HG02870 (cell line): ENCODE results near the gene PABPN1.

Source experiments
- ATAC-seq: cut with Tn5 transposase; IDR thresholded peaks from one replicate; pipeline ENCODE4 v1.9.1; 2021; ENCODE audit warnings: mild to moderate bottlenecking, moderate library complexity; ENCODE audit not compliant: unreplicated experiment

PABPN1 gene

GRCh38 chr14:23356662-23357061, 35.4 kb downstream of the PABPN1 start:
- ATAC-seq, result no peak

GRCh38 chr14:23357261-23357660, 36.0 kb downstream of the PABPN1 start:
- no peak for ATAC-seq

- ATAC-seq, result no peak
Observed at GRCh38 chr14:23358042-23358441, 36.8 kb downstream of the PABPN1 start.

- no peak for ATAC-seq
Observed at GRCh38 chr14:23358553-23359166, 37.4 kb downstream of the PABPN1 start.

GRCh38 chr14:23359167-23359626, 37.9 kb downstream of the PABPN1 start:
- ATAC-seq, result no peak

GRCh38 chr14:23359722-23360447, 38.6 kb downstream of the PABPN1 start:
- no peak for ATAC-seq

GRCh38 chr14:23360496-23360895, 39.2 kb downstream of the PABPN1 start:
- no peak for ATAC-seq

- ATAC-seq, result peak; percentile 85
Observed at GRCh38 chr14:23361320-23361719, 40.1 kb downstream of the PABPN1 start.

- ATAC-seq, result no peak
Observed at GRCh38 chr14:23361763-23362162, 40.5 kb downstream of the PABPN1 start.

- no peak for ATAC-seq
Observed at GRCh38 chr14:23362200-23362599, 40.9 kb downstream of the PABPN1 start.

DNA sequence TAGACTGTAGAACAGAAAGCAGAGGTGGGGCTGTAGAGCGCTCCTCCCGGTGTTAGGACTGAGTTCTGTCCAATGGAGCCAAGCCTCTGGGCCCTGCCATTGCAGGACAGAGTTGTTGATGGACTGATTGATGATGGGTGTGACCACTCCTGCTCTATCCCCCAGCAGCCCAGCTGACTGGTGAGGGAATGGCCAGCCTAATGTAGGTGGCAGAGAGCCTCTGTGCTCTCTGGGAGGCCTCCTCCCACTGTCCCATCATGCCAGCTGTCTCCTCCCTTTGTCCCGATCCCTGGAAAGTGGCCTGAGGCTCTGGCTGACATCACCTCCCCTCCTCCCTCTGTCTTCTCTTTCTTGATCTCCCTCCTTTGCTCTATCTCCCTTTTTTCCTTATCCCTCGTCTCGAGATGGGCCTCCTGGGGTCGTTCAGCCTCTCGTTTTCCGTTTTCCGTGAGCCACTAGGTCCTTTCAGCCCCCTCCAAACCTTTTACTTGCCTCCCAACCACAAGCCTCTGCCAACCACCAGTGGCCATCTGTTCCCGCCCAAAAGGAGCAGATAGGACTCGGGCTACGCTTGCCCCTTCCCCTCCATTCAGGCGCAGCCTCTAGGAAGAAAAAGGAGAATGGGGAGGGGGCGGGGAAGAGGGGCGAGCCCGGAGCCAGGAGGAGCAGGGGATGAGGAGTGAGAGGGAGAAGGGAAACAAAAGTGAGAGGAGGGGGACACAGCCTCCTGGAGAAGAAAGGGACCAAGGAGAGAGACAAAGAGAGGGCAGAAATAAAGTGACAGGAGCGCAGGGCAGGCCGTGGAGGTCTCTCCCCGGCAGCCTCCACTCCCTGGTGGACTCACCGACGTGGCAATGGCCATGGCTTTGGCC, 43.1 kb downstream of the PABPN1 start:
- ATAC-seq, result no peak

DNA sequence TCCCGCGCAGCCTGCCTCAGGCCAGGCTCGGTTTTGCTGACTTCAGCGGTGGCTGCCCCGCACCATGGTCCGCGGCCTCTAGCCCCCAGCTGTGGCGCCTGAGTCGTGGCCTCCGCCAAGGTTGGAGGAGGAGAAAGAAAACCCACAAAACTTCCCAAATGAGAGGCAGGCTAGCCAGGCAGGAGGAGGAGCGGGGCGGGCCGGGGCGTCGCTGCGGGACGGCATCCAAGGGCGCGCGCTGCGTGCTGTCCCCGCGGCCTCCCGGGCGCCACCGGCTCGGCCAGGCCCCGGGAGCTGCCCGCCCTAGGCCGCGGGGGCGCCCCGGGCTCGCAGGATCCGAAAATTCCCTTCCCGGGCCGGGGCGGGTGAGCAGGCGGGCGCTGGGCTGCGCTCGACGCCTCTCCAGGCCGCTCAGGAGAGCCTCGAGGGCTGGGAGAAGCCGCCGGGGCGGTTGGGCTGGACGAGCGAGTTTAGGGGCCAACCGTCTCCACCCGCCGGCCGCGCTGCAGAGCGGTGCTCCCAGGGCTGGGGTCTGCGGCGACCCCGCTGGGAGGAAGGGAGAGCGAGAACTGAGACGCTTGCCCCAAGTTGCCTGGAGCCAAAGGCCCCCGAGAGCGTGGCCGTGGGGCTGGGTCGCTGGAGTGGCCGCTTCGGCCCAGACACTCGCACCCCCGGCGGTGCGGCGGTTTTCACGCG, 43.9 kb downstream of the PABPN1 start, which contains the start of gene EFS:
Gene EFS (minus strand): TSS at position 137 of the 696 bp plus-strand sequence. CDS start 147 bp downstream, outside the sequence.
- ATAC-seq, result no peak

DNA sequence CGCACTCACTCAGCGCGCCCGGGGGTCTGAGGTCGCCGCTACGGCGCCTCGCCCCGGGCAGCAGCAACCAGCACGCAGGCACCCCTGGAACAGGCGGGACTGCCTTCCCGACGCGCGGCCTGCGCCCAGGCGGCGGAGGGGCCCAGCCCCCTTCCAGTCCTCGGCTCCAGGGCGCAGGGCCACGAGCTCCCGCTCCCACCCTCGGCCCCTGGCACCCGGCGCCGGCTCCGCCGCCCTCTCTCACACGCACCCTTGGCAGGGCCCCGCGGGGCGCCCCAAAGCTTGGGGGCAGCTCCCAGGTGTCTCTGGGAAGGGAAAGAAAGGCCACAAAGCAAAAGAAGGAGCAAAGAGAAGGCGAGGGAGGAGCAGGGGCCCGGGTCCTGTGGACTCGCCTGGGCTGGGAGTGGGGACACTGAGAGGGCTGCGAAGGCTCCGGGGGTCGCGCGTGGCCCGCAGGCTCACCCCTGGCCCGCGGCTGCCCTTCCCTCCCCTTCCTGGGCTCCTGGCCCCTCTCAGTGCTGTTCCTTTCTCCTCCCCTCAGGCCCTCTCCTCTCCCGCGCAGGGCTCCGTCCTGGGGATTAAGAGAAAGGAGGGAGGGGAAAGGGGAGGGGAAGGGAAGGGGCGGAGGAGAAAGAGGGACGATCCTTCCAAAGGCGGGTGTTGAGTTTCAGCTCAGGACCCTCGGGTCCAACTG, 44.6 kb downstream of the PABPN1 start:
- no peak for ATAC-seq

DNA sequence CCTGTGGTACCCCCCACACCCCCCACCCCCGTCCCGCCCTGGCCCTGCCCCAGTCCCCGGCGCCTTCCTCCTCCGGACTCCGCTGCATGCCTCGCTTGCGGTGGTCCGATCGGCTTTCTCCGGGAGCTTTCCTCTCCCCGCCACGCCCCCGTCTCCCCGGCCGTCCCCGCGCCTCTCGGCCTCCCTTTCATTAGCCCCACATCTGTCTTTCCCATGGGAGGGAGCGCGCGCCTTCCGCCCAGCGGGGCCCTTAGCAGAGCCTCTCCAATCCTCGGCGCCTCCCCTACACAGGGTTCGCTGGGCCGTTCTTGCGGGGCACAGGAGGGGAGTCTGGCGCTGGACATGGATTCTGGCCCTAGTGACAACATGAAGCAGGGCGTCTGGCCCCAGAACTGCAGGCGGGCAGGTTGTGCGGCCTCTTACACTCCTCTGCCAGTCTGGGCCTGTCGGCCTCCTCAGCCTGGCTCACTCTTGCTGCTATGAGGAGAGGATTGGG, 45.2 kb downstream of the PABPN1 start:
- ATAC-seq, result no peak

GRCh38 chr14:23370221-23370620, 49.0 kb downstream of the PABPN1 start:
- ATAC-seq, result no peak

GRCh38 chr14:23371865-23372264, 50.6 kb downstream of the PABPN1 start:
- no peak for ATAC-seq

- no peak for ATAC-seq
Observed at GRCh38 chr14:23372509-23372908, 51.3 kb downstream of the PABPN1 start, which contains the start of gene IL25. IL25 (plus strand) TSS chr14:23372809.

DNA sequence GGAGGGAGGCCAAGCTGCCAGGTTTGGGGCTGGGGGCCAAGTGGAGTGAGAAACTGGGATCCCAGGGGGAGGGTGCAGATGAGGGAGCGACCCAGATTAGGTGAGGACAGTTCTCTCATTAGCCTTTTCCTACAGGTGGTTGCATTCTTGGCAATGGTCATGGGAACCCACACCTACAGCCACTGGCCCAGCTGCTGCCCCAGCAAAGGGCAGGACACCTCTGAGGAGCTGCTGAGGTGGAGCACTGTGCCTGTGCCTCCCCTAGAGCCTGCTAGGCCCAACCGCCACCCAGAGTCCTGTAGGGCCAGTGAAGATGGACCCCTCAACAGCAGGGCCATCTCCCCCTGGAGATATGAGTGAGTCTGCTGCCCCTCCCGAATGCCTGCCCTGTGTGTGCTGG, 51.8 kb downstream of the PABPN1 start:
- no peak for ATAC-seq
